B cell (primary cell): ENCODE data around the gene CCM2. TPM values are rescaled to one million over a fixed set of nuclear protein-coding genes. Genes with fewer than 3 reads are reported as not detected.

Experiments used
- ATAC-seq: fragments of 200-7000 bp; cut with Tn5 transposase; one replicate; pipeline ENCODE4 v1.10.0; 2021; ENCODE audit warnings: low read depth, mild to moderate bottlenecking, moderate number of reproducible peaks, moderate library complexity
- CTCF ChIA-PET: fragments of 350-600 bp; sonication (Branson Sonifier 250); formaldehyde crosslinking; loops from one replicate; lab custom pipeline; 2021; ENCODE audit warnings: antibody characterized with exemption, inconsistent platforms; lab: Charles Lee
- POLR2A ChIA-PET: fragments of 350-600 bp; sonication (Branson Sonifier 250); formaldehyde crosslinking; loops from one replicate; lab custom pipeline; 2021; ENCODE audit warnings: antibody characterized with exemption; lab: Charles Lee
- DNase-seq: peaks from one replicate; pipeline ENCODE4 v3.0.0; 2013
- H2AFZ ChIP-seq: 2 replicates; pipeline ENCODE4 v1.6.1; 2012; ENCODE audit warnings: mild to moderate bottlenecking, low read depth, low read length; ENCODE audit not compliant: insufficient read depth, poor library complexity, severe bottlenecking
- H3K27ac ChIP-seq, 2 donors: 1 replicate in 1 of 2; 2 replicates in 1 of 2; pipeline ENCODE4 v1.5.1; 2012 to 2013; ENCODE audit warnings: low read length in 2 of 2, mild to moderate bottlenecking in 2 of 2, moderate library complexity in 1 of 2
- H3K27me3 ChIP-seq, 4 experiments: fragments of 200-600 bp in 1 of 4; sonication (generic) in 1 of 4; replicated peaks in 1 of 4; 1 replicate in 2 of 4; 2 replicates in 2 of 4; pipeline versions ENCODE4 v1.6.1 to v1.7.0; 2013 to 2016; ENCODE audit warnings: low read length in 3 of 4, mild to moderate bottlenecking in 2 of 4, mixed read lengths in 1 of 4, moderate library complexity in 1 of 4; ENCODE audit not compliant: insufficient read depth in 4 of 4, control insufficient read depth in 3 of 4; ENCODE audit errors: control extremely low read depth in 1 of 4
- H3K36me3 ChIP-seq, 2 experiments: replicated peaks in 1 of 2; 1 replicate in 1 of 2; 2 replicates in 1 of 2; pipeline versions ENCODE4 v1.6.1 to v1.7.1; 2013; ENCODE audit warnings: low read length in 1 of 2; ENCODE audit not compliant: insufficient read depth in 2 of 2, control insufficient read depth in 1 of 2; ENCODE audit errors: control extremely low read depth in 1 of 2, extremely low read depth in 1 of 2
- H3K4me1 ChIP-seq, 2 donors: fragments of 200-600 bp in 1 of 2; sonication (generic) in 1 of 2; 1 replicate in 1 of 2; 2 replicates in 1 of 2; pipeline versions ENCODE4 v1.5.1 to v1.6.1; 2013 to 2017; ENCODE audit warnings: low read length in 2 of 2; ENCODE audit not compliant: control insufficient read depth in 2 of 2, insufficient read depth in 2 of 2
- H3K4me2 ChIP-seq: replicated peaks from 2 replicates; pipeline ENCODE3; 2012; ENCODE audit warnings: mild to moderate bottlenecking, low read depth, low read length; ENCODE audit not compliant: poor library complexity, severe bottlenecking
- H3K4me3 ChIP-seq, 5 experiments: fragments of 200-600 bp in 1 of 5; sonication (generic) in 1 of 5; 1 replicate in 3 of 5; 2 replicates in 2 of 5; pipeline versions ENCODE4 v1.5.1 to v1.7.0; 2011 to 2016; ENCODE audit warnings: low read length in 4 of 5, mild to moderate bottlenecking in 4 of 5, low read depth in 2 of 5, control low read depth in 1 of 5, moderate library complexity in 1 of 5; ENCODE audit not compliant: insufficient read depth in 1 of 5; ENCODE audit errors: control extremely low read depth in 1 of 5, extremely low read depth in 1 of 5
- H3K79me2 ChIP-seq: fragments of 200-600 bp; sonication (generic); one replicate; pipeline ENCODE4 v1.6.0; 2016; ENCODE audit warnings: low read length; ENCODE audit not compliant: control insufficient read depth, insufficient read depth
- H3K9ac ChIP-seq: fragments of 200-600 bp; sonication (generic); 2 replicates; pipeline ENCODE4 v1.6.1; 2017; ENCODE audit warnings: mild to moderate bottlenecking, low read length, moderate library complexity
- H3K9me3 ChIP-seq, 3 donors: one replicate each; pipeline versions ENCODE4 v1.6.1 to v1.7.1; 2013; ENCODE audit warnings: low read length in 2 of 3; ENCODE audit not compliant: control insufficient read depth in 2 of 3, insufficient read depth in 1 of 3; ENCODE audit errors: control extremely low read depth in 1 of 3
- H4K20me1 ChIP-seq: 2 replicates; pipeline ENCODE4 v1.6.0; 2012; ENCODE audit warnings: mild to moderate bottlenecking, low read length; ENCODE audit not compliant: insufficient read depth, control insufficient read depth, poor library complexity, severe bottlenecking
- H3K27ac Mint-ChIP-seq: one replicate; pipeline ENCODE4 v1.8.0; 2021; ENCODE audit warnings: mixed read lengths
- H3K27me3 Mint-ChIP-seq: one replicate; pipeline ENCODE4 v1.8.0; 2021; ENCODE audit warnings: mixed read lengths
- H3K4me1 Mint-ChIP-seq: one replicate; pipeline ENCODE4 v1.8.0; 2021; ENCODE audit warnings: mixed read lengths
- H3K4me3 Mint-ChIP-seq: one replicate; pipeline ENCODE4 v1.8.0; 2021; ENCODE audit warnings: mixed read lengths
- H3K9me3 Mint-ChIP-seq: one replicate; pipeline ENCODE4 v1.8.0; 2022; ENCODE audit warnings: mixed read lengths; ENCODE audit not compliant: insufficient read depth
- EZH2 ChIP-seq: IDR thresholded peaks from 2 replicates; pipeline ENCODE4 v1.6.1; 2012; ENCODE audit warnings: borderline replicate concordance, low read depth, mild to moderate bottlenecking, moderate library complexity, low read length; ENCODE audit not compliant: insufficient read depth, poor library complexity, severe bottlenecking
- WGBS: methylation state at CpG from one replicate; pipeline ENCODE4 v1.1.5; 2013; ENCODE audit warnings: missing lambda C conversion rate; ENCODE audit not compliant: insufficient coverage; 5-methylcytosine and 5-hydroxymethylcytosine counted together
- intact Hi-C: fragments of 100-400 bp; cut with micrococcal nuclease; formaldehyde crosslinking; loops from one replicate; pipeline ENCODE4 v1.10.0; 2022
- polyA plus RNA-seq: library from polyadenylated mRNA; depleted of rRNA; stranded (reverse); fragments of >200 nt; gene quantifications from 2 replicates; pipeline ENCODE4 v1.2.3, GENCODE V29; 2012
- total RNA-seq, 2 donors: library from RNA; stranded (reverse); fragments of 120-200 nt in 1 of 2; gene quantifications; 1 replicate in 1 of 2; 2 replicates in 1 of 2; pipeline versions ENCODE4 v1.2.3 to v1.2.4, GENCODE V29; 2013 to 2022
- TF ChIP-seq, protein P1 (sequence below): fragments of 200-600 bp; IDR thresholded peaks from one replicate; pipeline ENCODE4 v1.8.0; 2022; ENCODE audit warnings: antibody characterized with exemption, mild to moderate bottlenecking

The CCM2 gene
- total and polyA plus RNA-seq, 2 donors (not counting 1 experiment from before 2014, with no cell fraction given) = 150 to 201 TPM

DNA sequence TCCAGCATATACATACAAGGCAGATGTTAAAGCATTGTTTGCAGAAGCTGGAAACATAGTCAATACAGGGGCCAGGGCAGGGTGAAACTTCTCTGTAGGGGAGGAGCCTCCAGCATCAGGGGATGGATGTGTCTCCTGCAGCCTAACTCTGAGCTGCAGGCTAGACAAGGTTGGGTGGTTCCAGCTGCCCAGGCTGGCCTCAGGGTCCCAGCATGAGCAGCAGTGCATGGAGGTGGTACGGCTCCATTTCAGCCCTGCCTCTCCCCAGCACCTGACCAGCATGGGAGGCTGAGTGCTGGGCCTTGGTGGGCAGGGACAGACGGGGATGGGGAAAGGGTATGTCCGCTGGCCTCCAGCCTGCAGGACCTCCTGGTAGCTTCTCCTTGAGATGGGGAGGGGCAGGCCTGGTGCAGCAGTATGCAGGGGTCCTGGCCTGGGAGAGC lies 118.9 kb downstream of the CCM2 start:
- ATAC-seq (no peak), DNase-seq (no peak)
- H4K20me1 ChIP-seq = no peaks in the 10 kb centered on the region
- peaks cover 0 to 5% (median 0%) of the 10 kb centered on the region in 4 experiments for H3K27me3 ChIP-seq
- Mint-ChIP-seq H3K27me3 (peaks cover 4% of the 10 kb centered on the region), H3K4me3 (no peak overlapping the region), H3K27ac (no peak overlapping the region), H3K9me3 (no peaks in the 10 kb centered on the region), H3K4me1 (peaks cover 7% of the 10 kb centered on the region)
- H3K27ac ChIP-seq = no peak overlapping the region
- WGBS = 42% methylated on average over 3 of the region's 3 CpGs
- no peak overlapping the region for H3K4me3 ChIP-seq
- TF ChIP-seq, protein P1, sequence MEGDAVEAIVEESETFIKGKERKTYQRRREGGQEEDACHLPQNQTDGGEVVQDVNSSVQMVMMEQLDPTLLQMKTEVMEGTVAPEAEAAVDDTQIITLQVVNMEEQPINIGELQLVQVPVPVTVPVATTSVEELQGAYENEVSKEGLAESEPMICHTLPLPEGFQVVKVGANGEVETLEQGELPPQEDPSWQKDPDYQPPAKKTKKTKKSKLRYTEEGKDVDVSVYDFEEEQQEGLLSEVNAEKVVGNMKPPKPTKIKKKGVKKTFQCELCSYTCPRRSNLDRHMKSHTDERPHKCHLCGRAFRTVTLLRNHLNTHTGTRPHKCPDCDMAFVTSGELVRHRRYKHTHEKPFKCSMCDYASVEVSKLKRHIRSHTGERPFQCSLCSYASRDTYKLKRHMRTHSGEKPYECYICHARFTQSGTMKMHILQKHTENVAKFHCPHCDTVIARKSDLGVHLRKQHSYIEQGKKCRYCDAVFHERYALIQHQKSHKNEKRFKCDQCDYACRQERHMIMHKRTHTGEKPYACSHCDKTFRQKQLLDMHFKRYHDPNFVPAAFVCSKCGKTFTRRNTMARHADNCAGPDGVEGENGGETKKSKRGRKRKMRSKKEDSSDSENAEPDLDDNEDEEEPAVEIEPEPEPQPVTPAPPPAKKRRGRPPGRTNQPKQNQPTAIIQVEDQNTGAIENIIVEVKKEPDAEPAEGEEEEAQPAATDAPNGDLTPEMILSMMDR = no peak
- no peak for TF ChIP-seq EZH2
- H3K4me1 ChIP-seq = peaks cover 0 to 20% of the 10 kb centered on the region in 2 donors
- H3K36me3 ChIP-seq = no peaks in the 10 kb centered on the region
- intact Hi-C loops = no loop called here
- ChIA-PET CTCF (no interaction called here), POLR2A (no interaction called here)
- H3K4me2 ChIP-seq = no peak overlapping the region
- H2AFZ ChIP-seq = no peak overlapping the region
- no peaks in the 10 kb centered on the region for H3K79me2 ChIP-seq
- H3K9ac ChIP-seq = no peak overlapping the region
- H3K9me3 ChIP-seq = no peaks in the 10 kb centered on the region

DNA sequence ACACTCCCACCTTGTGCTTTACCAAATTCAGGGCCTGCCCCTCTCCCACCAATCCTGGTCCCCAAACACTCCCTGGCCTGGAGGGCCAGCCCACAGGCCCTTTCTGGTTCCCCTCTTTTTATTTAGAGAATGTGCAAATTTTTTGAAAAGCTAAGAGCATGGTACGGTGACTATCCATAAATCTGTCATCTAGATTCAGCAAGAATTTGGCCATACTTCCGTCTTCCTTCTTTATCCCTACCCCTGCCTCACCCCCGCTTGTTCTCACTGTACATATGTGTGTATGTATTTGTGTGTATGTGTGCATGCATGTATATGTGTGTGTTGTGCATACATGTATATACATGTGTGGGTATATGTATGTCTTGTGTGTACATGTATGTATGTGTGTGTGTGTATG lies 119.5 kb downstream of the CCM2 start:
- H3K4me2 ChIP-seq = no peak overlapping the region
- peaks cover 0 to 5% (median 0%) of the 10 kb centered on the region in 4 experiments for H3K27me3 ChIP-seq
- no peak overlapping the region for H3K4me3 Mint-ChIP-seq
- H3K9me3 ChIP-seq = no peaks in the 10 kb centered on the region
- H3K4me1 ChIP-seq = peaks cover 0 to 20% of the 10 kb centered on the region in 2 donors
- H3K36me3 ChIP-seq = no peaks in the 10 kb centered on the region
- H3K79me2 ChIP-seq = no peaks in the 10 kb centered on the region
- ChIA-PET POLR2A (no interaction called here), CTCF (no interaction called here)
- ATAC-seq (no peak), DNase-seq (no peak)
- H3K4me3 ChIP-seq = no peak overlapping the region
- no peak overlapping the region for H3K9ac ChIP-seq
- no peak overlapping the region for H3K27ac ChIP-seq
- no CpG with 5 or more reads among the region's 3 CpGs for WGBS
- TF ChIP-seq, protein P1 = no peak
- no peak for TF ChIP-seq EZH2
- no peak overlapping the region for H2AFZ ChIP-seq
- intact Hi-C loops = no loop called here
- peaks cover 4% of the 10 kb centered on the region for H3K27me3 Mint-ChIP-seq
- H3K4me1 Mint-ChIP-seq = peaks cover 7% of the 10 kb centered on the region
- no peaks in the 10 kb centered on the region for H3K9me3 Mint-ChIP-seq
- no peaks in the 10 kb centered on the region for H4K20me1 ChIP-seq
- no peak overlapping the region for H3K27ac Mint-ChIP-seq
